ENCODE results near the gene VPS13D. TPM values are rescaled to one million over a fixed set of nuclear protein-coding genes. Genes with fewer than 3 reads are reported as not detected.

Gene VPS13D
- total and polyA plus RNA-seq, 4 donors: 10.2 to 68.3 (median 12.6) TPM

- H3K27ac ChIP-seq (ENCODE audit: low read depth in 1 of 2, low read length in 2 of 2): no peak overlapping the region
- 80% methylated on average over 1 of the region's 1 CpG for WGBS
- H3K4me1 ChIP-seq (ENCODE audit: control insufficient read depth in 4 of 4, insufficient read depth in 4 of 4, low read length in 3 of 4): no peaks in the 10 kb centered on the region
- H3K9me3 ChIP-seq (ENCODE audit: control insufficient read depth in 4 of 4, low read length in 3 of 4): no peaks in the 10 kb centered on the region
- no peak for TF ChIP-seq TAF1 (conservative IDR thresholded peaks at IDR 0.05)
- TF ChIP-seq ATF3 (IDR thresholded peaks at IDR 0.05): no peak
- no peak for TF ChIP-seq ZBTB33 (IDR thresholded peaks at IDR 0.05)
- no peak for TF ChIP-seq YY1 (IDR thresholded peaks at IDR 0.05)
- TF ChIP-seq RXRA (IDR thresholded peaks at IDR 0.05): no peak
- TF ChIP-seq HNF4A (conservative IDR thresholded peaks at IDR 0.05): no peak
- no peak for TF ChIP-seq EGR1 (IDR thresholded peaks at IDR 0.05; ENCODE audit: low read depth in 2 of 2)
- TF ChIP-seq HNF4G (IDR thresholded peaks at IDR 0.05): no peak
- H3K27me3 ChIP-seq (ENCODE audit: control insufficient read depth in 4 of 4, insufficient read depth in 4 of 4, low read length in 3 of 4): no peaks in the 10 kb centered on the region
- no peak overlapping the region for H3K9ac ChIP-seq (ENCODE audit: low read depth in 1 of 2, low read length in 2 of 2)
- no peak overlapping the region for H3K4me3 ChIP-seq (ENCODE audit: low read depth in 1 of 3, low read length in 3 of 3)
- peaks cover 6 to 49% (median 31%) of the 10 kb centered on the region in 4 donors for H3K36me3 ChIP-seq (ENCODE audit: control insufficient read depth in 4 of 4, insufficient read depth in 3 of 4, low read depth in 1 of 4, low read length in 3 of 4)
- no peak for DNase-seq (ENCODE audit: low spot score)
Measured at GRCh38 chr1:12296623-12297022, 66.8 kb downstream of the VPS13D start.

GRCh38 chr1:12300706-12301105 is 70.9 kb downstream of the VPS13D start:
- H3K4me1 ChIP-seq (ENCODE audit: control insufficient read depth in 4 of 4, insufficient read depth in 4 of 4, low read length in 3 of 4): no peaks in the 10 kb centered on the region
- no peaks in the 10 kb centered on the region for H3K27me3 ChIP-seq (ENCODE audit: control insufficient read depth in 4 of 4, insufficient read depth in 4 of 4, low read length in 3 of 4)
- peaks cover 5 to 56% (median 28%) of the 10 kb centered on the region in 4 donors for H3K36me3 ChIP-seq (ENCODE audit: control insufficient read depth in 4 of 4, insufficient read depth in 3 of 4, low read depth in 1 of 4, low read length in 3 of 4)
- TF ChIP-seq HNF4G (IDR thresholded peaks at IDR 0.05): no peak
- no peak for TF ChIP-seq RXRA (IDR thresholded peaks at IDR 0.05)
- TF ChIP-seq FOXA1 (IDR thresholded peaks at IDR 0.05): no peak
- no peak for TF ChIP-seq SP1 (IDR thresholded peaks at IDR 0.05)
- TF ChIP-seq JUND (IDR thresholded peaks at IDR 0.05): no peak
- no peak for TF ChIP-seq HNF4A (conservative IDR thresholded peaks at IDR 0.05)
- no peak for TF ChIP-seq YY1 (IDR thresholded peaks at IDR 0.05)
- TF ChIP-seq ZBTB33 (IDR thresholded peaks at IDR 0.05): no peak
- DNase-seq (ENCODE audit: low spot score): no peak
- H3K4me3 ChIP-seq (ENCODE audit: low read depth in 1 of 3, low read length in 3 of 3): no peak overlapping the region
- 88% methylated on average over 4 of the region's 4 CpGs for WGBS
- H3K9me3 ChIP-seq (ENCODE audit: control insufficient read depth in 4 of 4, low read length in 3 of 4): no peaks in the 10 kb centered on the region
- H3K9ac ChIP-seq (ENCODE audit: low read depth in 1 of 2, low read length in 2 of 2): no peak overlapping the region
- no peak overlapping the region for H3K27ac ChIP-seq (ENCODE audit: low read depth in 1 of 2, low read length in 2 of 2)

GRCh38 chr1:12301518-12302237 is 71.8 kb downstream of the VPS13D start:
- Histone ChIP-seq H3K9me3 (ENCODE audit: control insufficient read depth in 4 of 4, low read length in 3 of 4) (no peaks in the 10 kb centered on the region), H3K36me3 (ENCODE audit: control insufficient read depth in 4 of 4, insufficient read depth in 3 of 4, low read depth in 1 of 4, low read length in 3 of 4) (peaks cover 8 to 62% (median 27%) of the 10 kb centered on the region in 4 donors), H3K27me3 (ENCODE audit: control insufficient read depth in 4 of 4, insufficient read depth in 4 of 4, low read length in 3 of 4) (no peaks in the 10 kb centered on the region), H3K27ac (ENCODE audit: low read depth in 1 of 2, low read length in 2 of 2) (no peak overlapping the region), H3K4me1 (ENCODE audit: control insufficient read depth in 4 of 4, insufficient read depth in 4 of 4, low read length in 3 of 4) (no peaks in the 10 kb centered on the region), H3K4me3 (ENCODE audit: low read depth in 1 of 3, low read length in 3 of 3) (no peak overlapping the region), H3K9ac (ENCODE audit: low read depth in 1 of 2, low read length in 2 of 2) (no peak overlapping the region)
- no peak for DNase-seq (ENCODE audit: low spot score)
- TF ChIP-seq CTCF (IDR thresholded peaks at IDR 0.05; ENCODE audit: low read depth, low read length, missing input control) (no peak), FOXA1 (IDR thresholded peaks at IDR 0.05) (no peak), FOXA2 (IDR thresholded peaks at IDR 0.05) (no peak)
- 84% methylated on average over 8 of the region's 8 CpGs for WGBS

All from liver (tissue), 9 donors.